Measurements from ENCODE around the gene SRPK2. TPM values are rescaled to one million over a fixed set of nuclear protein-coding genes. Genes with fewer than 3 reads are reported as not detected.
"Not testable (repeated sequence)": the region's sequence is repeated elsewhere in the genome, so short reads cannot be mapped to it uniquely, and the experiment has no call there.

The SRPK2 gene
- total RNA-seq, 1 donor from 2014 or later = 54.7 TPM

- H3K4me3 Mint-ChIP-seq (ENCODE audit: low read depth) = no peak overlapping the region
- DNase-seq (ENCODE audit: low spot score) = no peak
- no peak overlapping the region for H3K27ac Mint-ChIP-seq
- H3K36me3 Mint-ChIP-seq (ENCODE audit: low read depth) = peaks cover 23% of the 10 kb centered on the region
- intact Hi-C loops (cut with micrococcal nuclease) = no loop called here
- H3K4me1 Mint-ChIP-seq (ENCODE audit: low read depth) = peaks cover 9% of the 10 kb centered on the region
- no peaks in the 10 kb centered on the region for H3K9me3 Mint-ChIP-seq
- H3K27me3 Mint-ChIP-seq (ENCODE audit: low read depth) = no peaks in the 10 kb centered on the region
Observed at GRCh38 chr7:105196473-105196872, 192.2 kb downstream of the SRPK2 start.

- intact Hi-C loops (cut with micrococcal nuclease) = no loop called here
- no peak overlapping the region for H3K27ac Mint-ChIP-seq
- peaks cover 9% of the 10 kb centered on the region for H3K4me1 Mint-ChIP-seq (ENCODE audit: low read depth)
- H3K27me3 Mint-ChIP-seq (ENCODE audit: low read depth) = no peaks in the 10 kb centered on the region
- H3K4me3 Mint-ChIP-seq (ENCODE audit: low read depth) = no peak overlapping the region
- no peak for DNase-seq (ENCODE audit: low spot score)
- peaks cover 20% of the 10 kb centered on the region for H3K36me3 Mint-ChIP-seq (ENCODE audit: low read depth)
- H3K9me3 Mint-ChIP-seq = no peaks in the 10 kb centered on the region
Observed at GRCh38 chr7:105195891-105196290, 192.8 kb downstream of the SRPK2 start.

DNA sequence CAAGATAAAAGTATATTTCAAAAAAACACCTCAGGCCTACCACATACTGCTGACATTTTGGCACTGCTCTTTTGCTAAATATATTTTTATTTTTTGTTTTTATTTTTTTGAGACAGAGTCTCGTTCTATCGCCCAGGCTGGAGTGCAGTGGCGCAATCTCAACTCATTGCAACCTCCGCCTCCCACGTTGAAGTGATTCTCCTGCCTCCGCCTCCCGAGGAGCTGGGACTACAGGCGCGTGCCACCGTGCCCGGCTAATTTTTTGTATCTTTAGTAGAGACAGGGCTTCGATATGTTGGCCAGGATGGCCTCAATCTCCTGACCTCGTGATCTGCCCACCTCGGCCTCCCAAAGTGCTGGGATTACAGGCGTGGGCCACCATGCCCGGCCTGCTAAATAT lies 193.8 kb downstream of the SRPK2 start:
- H3K27me3 Mint-ChIP-seq (ENCODE audit: low read depth); H3K9me3 Mint-ChIP-seq; H3K4me1 Mint-ChIP-seq (ENCODE audit: low read depth); H3K4me3 Mint-ChIP-seq (ENCODE audit: low read depth); intact Hi-C loops (cut with micrococcal nuclease); H3K27ac Mint-ChIP-seq; DNase-seq (ENCODE audit: low spot score): not testable (repeated sequence)
- H3K36me3 Mint-ChIP-seq (ENCODE audit: low read depth) = peaks cover 10% of the 10 kb centered on the region

GRCh38 chr7:105191331-105191730 lies 197.4 kb downstream of the SRPK2 start:
- Mint-ChIP-seq H3K4me3 (ENCODE audit: low read depth) (no peak overlapping the region), H3K36me3 (ENCODE audit: low read depth) (peaks cover 3% of the 10 kb centered on the region), H3K4me1 (ENCODE audit: low read depth) (peaks cover 5% of the 10 kb centered on the region), H3K27me3 (ENCODE audit: low read depth) (no peaks in the 10 kb centered on the region), H3K27ac (no peak overlapping the region), H3K9me3 (no peaks in the 10 kb centered on the region)
- intact Hi-C loops (cut with micrococcal nuclease) = no loop called here
- DNase-seq (ENCODE audit: low spot score) = no peak

- Mint-ChIP-seq H3K27me3 (ENCODE audit: low read depth) (no peaks in the 10 kb centered on the region), H3K9me3 (no peaks in the 10 kb centered on the region), H3K4me3 (ENCODE audit: low read depth) (no peak overlapping the region), H3K36me3 (ENCODE audit: low read depth) (peaks cover 3% of the 10 kb centered on the region), H3K27ac (no peak overlapping the region), H3K4me1 (ENCODE audit: low read depth) (peaks cover 1% of the 10 kb centered on the region)
- DNase-seq (ENCODE audit: low spot score) = no peak
- intact Hi-C loops (cut with micrococcal nuclease) = no loop called here
Observed at GRCh38 chr7:105189859-105190492, 198.7 kb downstream of the SRPK2 start.

- H3K4me3 Mint-ChIP-seq (ENCODE audit: low read depth) = no peak overlapping the region
- H3K4me1 Mint-ChIP-seq (ENCODE audit: low read depth) = peaks cover 1% of the 10 kb centered on the region
Observed at GRCh38 chr7:105188201-105188600, 200.5 kb downstream of the SRPK2 start.

GRCh38 chr7:105187302-105188169 lies 201.2 kb downstream of the SRPK2 start:
- H3K4me3 Mint-ChIP-seq (ENCODE audit: low read depth) = no peak overlapping the region
- no peaks in the 10 kb centered on the region for H3K36me3 Mint-ChIP-seq (ENCODE audit: low read depth)
- intact Hi-C loops (cut with micrococcal nuclease) = loop anchor here (1.0 kb wide), 1 partner anchor 12 kb away; no protein-coding TSS in a partner anchor
- DNase-seq (ENCODE audit: low spot score) = no peak
- H3K9me3 Mint-ChIP-seq = no peaks in the 10 kb centered on the region
- no peak overlapping the region for H3K27ac Mint-ChIP-seq
- H3K4me1 Mint-ChIP-seq (ENCODE audit: low read depth) = peaks cover 1% of the 10 kb centered on the region
- no peaks in the 10 kb centered on the region for H3K27me3 Mint-ChIP-seq (ENCODE audit: low read depth)

More at GRCh38 chr7:105188201-105188600, 200.5 kb downstream of the SRPK2 start:
- H3K9me3 Mint-ChIP-seq = no peaks in the 10 kb centered on the region
- H3K27ac Mint-ChIP-seq = no peak overlapping the region
- DNase-seq (ENCODE audit: low spot score) = no peak
- H3K27me3 Mint-ChIP-seq (ENCODE audit: low read depth) = no peaks in the 10 kb centered on the region
- peaks cover 3% of the 10 kb centered on the region for H3K36me3 Mint-ChIP-seq (ENCODE audit: low read depth)
- intact Hi-C loops (cut with micrococcal nuclease) = no loop called here

GRCh38 chr7:105185290-105186010 lies 203.3 kb downstream of the SRPK2 start:
- no peak for DNase-seq (ENCODE audit: low spot score)
- Mint-ChIP-seq H3K27ac (no peak overlapping the region), H3K36me3 (ENCODE audit: low read depth) (peaks cover 9% of the 10 kb centered on the region), H3K4me3 (ENCODE audit: low read depth) (no peak overlapping the region), H3K27me3 (ENCODE audit: low read depth) (no peaks in the 10 kb centered on the region), H3K4me1 (ENCODE audit: low read depth) (peaks cover 1% of the 10 kb centered on the region), H3K9me3 (no peaks in the 10 kb centered on the region)
- intact Hi-C loops (cut with micrococcal nuclease) = no loop called here

DNA sequence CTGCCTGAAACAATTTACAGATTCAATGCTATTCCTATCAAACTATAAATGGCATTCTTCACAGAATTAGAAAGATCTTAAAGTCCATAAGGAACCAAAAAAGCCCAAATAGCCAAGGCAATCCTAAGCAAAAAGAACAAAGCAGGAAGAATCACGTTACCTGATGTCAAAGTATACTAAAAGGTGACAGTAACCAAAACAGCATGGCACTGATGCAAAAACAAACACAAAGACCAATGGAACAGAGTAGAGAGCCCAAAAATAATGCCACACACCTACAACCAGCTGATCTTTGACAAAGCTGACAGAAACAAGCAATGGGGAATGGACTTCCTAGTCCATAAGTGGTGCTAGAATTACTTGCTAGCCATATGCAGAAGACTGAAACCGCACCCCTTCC lies 208.7 kb downstream of the SRPK2 start:
- H3K27ac Mint-ChIP-seq = no peak overlapping the region
- intact Hi-C loops (cut with micrococcal nuclease) = no loop called here
- H3K9me3 Mint-ChIP-seq = peaks cover 6% of the 10 kb centered on the region
- H3K4me1 Mint-ChIP-seq (ENCODE audit: low read depth) = no peaks in the 10 kb centered on the region
- H3K27me3 Mint-ChIP-seq (ENCODE audit: low read depth) = no peaks in the 10 kb centered on the region
- no peak overlapping the region for H3K4me3 Mint-ChIP-seq (ENCODE audit: low read depth)
- peaks cover 14% of the 10 kb centered on the region for H3K36me3 Mint-ChIP-seq (ENCODE audit: low read depth)
- DNase-seq (ENCODE audit: low spot score) = no peak

DNA sequence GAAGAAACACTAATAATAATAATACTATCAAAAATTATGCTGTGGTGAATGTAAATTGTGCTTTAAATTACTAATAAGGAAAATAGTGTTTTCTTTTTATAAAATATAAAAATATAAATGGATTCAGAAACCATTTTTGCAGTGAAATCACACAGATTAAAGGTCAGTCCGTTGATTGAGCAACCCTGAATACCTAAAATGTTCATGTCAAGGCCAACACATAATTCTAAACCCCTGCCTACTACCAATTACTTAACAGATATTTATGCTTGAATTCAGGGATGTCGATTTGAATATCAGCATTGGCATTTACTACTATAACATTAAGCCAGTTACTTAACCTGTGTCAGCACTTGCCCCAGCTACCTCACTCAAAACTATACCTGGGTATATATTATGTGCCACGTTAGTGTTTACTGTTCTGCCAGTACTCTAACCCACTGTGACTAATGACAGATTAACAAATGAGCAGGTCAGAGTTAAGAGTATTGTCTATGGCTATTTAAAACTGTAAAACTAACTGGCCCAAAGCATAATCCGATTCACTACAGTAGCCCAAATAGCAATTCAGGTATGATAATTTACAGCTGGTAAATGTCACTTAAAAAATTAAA lies 209.7 kb downstream of the SRPK2 start:
- H3K4me3 Mint-ChIP-seq (ENCODE audit: low read depth) = no peak overlapping the region
- no peaks in the 10 kb centered on the region for H3K4me1 Mint-ChIP-seq (ENCODE audit: low read depth)
- H3K27me3 Mint-ChIP-seq (ENCODE audit: low read depth) = no peaks in the 10 kb centered on the region
- H3K27ac Mint-ChIP-seq = no peak overlapping the region
- H3K36me3 Mint-ChIP-seq (ENCODE audit: low read depth) = peaks cover 14% of the 10 kb centered on the region
- DNase-seq (ENCODE audit: low spot score) = no peak
- H3K9me3 Mint-ChIP-seq = peaks cover 6% of the 10 kb centered on the region
- intact Hi-C loops (cut with micrococcal nuclease) = no loop called here

DNA sequence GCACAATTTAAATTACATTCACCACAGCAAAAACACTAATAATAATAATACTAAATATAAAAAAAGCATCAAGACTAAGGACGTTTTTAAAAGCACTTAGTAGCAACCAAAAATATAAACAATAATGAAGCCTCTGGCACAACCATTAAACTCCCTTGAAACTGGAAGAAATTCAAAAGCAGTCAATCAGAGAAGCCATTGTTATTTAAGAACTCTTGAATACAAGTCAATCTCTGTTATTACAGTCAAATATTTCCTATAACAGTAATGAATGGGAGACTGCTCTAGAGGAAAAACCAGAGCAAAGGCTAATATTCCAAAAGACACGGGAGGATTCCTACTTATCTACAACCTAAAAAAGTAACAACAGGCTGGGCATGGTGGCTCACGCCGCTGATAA lies 210.5 kb downstream of the SRPK2 start:
- Mint-ChIP-seq H3K9me3 (peaks cover 6% of the 10 kb centered on the region), H3K4me1 (ENCODE audit: low read depth) (no peaks in the 10 kb centered on the region), H3K27ac (no peak overlapping the region), H3K36me3 (ENCODE audit: low read depth) (peaks cover 14% of the 10 kb centered on the region), H3K4me3 (ENCODE audit: low read depth) (no peak overlapping the region), H3K27me3 (ENCODE audit: low read depth) (no peaks in the 10 kb centered on the region)
- no peak for DNase-seq (ENCODE audit: low spot score)
- intact Hi-C loops (cut with micrococcal nuclease) = no loop called here

DNA sequence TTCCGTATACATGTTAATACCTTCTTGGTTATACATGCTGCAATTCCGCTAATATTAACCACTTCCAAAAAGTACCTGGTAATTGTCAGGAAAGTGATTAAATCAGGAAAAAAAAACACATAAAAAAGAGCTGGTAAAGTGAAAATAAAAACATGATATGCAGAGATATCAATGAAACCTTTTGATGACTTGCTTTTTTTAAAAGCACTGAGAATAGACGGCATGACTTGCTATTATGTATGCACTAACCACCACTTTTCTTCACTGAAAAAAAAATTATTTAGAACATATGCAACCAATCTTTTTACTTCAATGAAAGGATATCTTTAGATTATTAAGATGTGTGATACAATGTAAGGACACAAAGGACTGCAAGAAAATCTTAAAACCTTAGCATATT lies 211.7 kb downstream of the SRPK2 start:
- H3K36me3 Mint-ChIP-seq (ENCODE audit: low read depth) = peaks cover 14% of the 10 kb centered on the region

More for the DNA sequence above, 211.7 kb downstream of the SRPK2 start:
- H3K4me3 Mint-ChIP-seq (ENCODE audit: low read depth) = no peak overlapping the region
- intact Hi-C loops (cut with micrococcal nuclease) = no loop called here
- H3K27me3 Mint-ChIP-seq (ENCODE audit: low read depth) = no peaks in the 10 kb centered on the region
- H3K9me3 Mint-ChIP-seq = peaks cover 6% of the 10 kb centered on the region
- no peak for DNase-seq (ENCODE audit: low spot score)
- H3K4me1 Mint-ChIP-seq (ENCODE audit: low read depth) = no peaks in the 10 kb centered on the region
- no peak overlapping the region for H3K27ac Mint-ChIP-seq

Data from activated T-helper 2 cell treated with anti-CD3 and anti-CD28 coated beads, Interferon-gamma antibody, Interleukin-2, Interleukin-4, amounts not matched to agents 10 μg/mL and 5 μg/mL and 100 μg/mL, durations not matched to agents 14 hours and 24 hours and 36 hours (primary cell).